Astrocyte of the cerebellum (primary cell): ENCODE measurements around the gene KCNK10.

ENCODE experiments used
- DNase-seq: peaks from one replicate; pipeline ENCODE4 v3.0.0-alpha.2; 2011; ENCODE audit warnings: low read depth
- H3K4me3 ChIP-seq: 2 replicates; pipeline ENCODE4 v1.5.1; 2011; ENCODE audit warnings: mild to moderate bottlenecking, low read depth, low read length, moderate library complexity
- in situ Hi-C: cut with HindIII; loops from 2 replicates; pipeline ENCODE4 v1.10.0; 2017; ENCODE audit warnings: low sequenced_read_pairs
- TF ChIP-seq, protein P1 (sequence below): IDR thresholded peaks from 2 replicates; pipeline ENCODE4 v1.5.1; 2012; ENCODE audit warnings: low read length, low read depth, moderate library complexity, mild to moderate bottlenecking; ENCODE audit errors: missing control alignments

The KCNK10 gene

DNA sequence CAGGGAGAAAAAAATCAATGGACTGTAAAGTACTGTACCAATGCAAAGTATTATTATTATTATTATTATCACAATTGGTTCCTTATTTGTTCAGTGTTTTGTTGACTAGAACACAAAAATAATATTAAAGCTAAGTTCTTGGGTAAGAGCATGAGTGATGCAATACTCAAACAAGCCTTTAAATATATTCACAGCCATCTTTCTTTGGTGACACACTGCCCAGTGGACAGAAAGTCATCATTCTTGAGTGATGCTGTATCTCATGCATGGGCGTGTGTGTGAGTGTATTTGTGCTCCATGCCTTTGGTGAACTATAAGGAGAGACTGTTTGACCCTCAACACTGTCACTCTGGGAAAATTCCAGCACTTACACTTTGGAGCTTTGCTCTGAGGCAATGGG is 93.6 kb downstream of the KCNK10 start:
- TF ChIP-seq, protein P1, sequence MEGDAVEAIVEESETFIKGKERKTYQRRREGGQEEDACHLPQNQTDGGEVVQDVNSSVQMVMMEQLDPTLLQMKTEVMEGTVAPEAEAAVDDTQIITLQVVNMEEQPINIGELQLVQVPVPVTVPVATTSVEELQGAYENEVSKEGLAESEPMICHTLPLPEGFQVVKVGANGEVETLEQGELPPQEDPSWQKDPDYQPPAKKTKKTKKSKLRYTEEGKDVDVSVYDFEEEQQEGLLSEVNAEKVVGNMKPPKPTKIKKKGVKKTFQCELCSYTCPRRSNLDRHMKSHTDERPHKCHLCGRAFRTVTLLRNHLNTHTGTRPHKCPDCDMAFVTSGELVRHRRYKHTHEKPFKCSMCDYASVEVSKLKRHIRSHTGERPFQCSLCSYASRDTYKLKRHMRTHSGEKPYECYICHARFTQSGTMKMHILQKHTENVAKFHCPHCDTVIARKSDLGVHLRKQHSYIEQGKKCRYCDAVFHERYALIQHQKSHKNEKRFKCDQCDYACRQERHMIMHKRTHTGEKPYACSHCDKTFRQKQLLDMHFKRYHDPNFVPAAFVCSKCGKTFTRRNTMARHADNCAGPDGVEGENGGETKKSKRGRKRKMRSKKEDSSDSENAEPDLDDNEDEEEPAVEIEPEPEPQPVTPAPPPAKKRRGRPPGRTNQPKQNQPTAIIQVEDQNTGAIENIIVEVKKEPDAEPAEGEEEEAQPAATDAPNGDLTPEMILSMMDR: no peak
- DNase-seq: no peak
- no peak overlapping the region for H3K4me3 ChIP-seq
- in situ Hi-C loops: no loop called here

DNA sequence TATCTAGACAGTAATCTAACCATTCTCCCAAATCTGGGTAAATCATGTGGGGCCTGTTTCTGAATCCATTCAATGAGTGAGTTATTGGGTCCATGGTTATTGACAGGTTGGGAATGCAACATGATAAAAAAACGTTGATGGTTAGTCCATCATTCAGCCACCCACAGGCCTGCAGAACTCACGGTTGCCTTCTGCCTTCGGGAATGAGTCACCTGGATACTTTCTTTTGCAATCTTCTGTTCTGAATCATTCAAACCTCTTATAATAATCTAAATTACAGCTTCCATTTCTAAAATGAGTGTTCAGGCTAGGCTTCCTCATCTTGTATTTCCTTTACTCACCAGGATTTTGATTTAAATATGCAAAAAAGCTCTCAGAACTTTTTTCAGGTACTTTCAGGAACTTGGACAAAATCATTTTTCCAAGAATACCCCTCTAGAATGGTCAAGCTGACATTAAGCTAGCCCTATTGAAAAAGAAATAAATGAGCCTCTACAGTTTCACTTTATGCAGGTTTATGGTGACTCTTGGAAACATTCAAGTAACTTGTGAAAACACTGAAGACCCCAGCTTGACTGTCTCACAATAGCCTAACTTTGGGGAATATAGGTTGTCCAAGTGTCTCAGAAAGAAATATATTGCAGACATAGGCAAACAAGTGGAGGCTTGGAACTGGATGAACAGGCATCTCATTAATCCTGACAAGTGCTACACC is 94.4 kb downstream of the KCNK10 start:
- no peak overlapping the region for H3K4me3 ChIP-seq
- no peak for DNase-seq
- TF ChIP-seq, protein P1: no peak
- in situ Hi-C loops: no loop called here

DNA sequence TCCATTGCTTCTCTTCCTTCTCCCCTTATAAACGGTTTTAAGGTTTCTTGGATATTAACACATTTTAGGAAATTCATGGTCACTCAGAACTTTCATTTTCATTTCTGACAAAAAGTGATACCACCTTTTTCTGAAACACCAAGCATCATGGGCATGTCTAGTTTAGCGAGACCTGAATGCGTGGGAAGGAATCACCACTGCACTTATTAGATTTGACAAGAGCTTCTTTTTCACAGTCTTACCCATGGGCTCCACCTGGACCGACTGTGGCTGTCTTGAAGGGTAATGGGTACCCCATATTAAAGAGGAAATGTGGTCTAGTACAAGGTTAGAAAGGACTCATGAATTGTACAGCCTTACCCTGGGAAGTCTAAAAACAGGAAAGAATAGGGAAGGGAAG is 95.4 kb downstream of the KCNK10 start:
- H3K4me3 ChIP-seq: no peak overlapping the region
- TF ChIP-seq, protein P1: no peak
- in situ Hi-C loops: no loop called here
- DNase-seq: no peak

DNA sequence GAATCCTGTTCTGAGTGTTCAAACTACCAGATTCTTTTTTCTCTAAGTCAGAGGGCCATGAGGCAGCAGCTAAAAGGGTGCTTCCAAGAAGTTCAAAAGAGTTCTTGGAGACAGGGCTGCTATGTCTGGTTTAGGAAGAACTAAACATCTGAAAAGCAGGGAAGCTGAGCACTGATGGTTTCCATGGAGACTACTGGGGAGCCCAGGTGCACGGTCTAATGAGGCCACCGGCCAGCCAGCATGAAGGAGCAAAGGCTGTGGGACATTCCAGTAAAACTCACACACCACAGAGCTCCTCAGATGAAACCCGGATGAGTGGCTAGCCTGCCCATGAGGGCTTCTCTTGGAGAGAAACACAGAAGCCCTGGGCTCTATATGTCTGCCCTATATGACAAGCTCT is 97.3 kb downstream of the KCNK10 start:
- H3K4me3 ChIP-seq: no peak overlapping the region
- DNase-seq: no peak
- in situ Hi-C loops: no loop called here
- TF ChIP-seq, protein P1: no peak

DNA sequence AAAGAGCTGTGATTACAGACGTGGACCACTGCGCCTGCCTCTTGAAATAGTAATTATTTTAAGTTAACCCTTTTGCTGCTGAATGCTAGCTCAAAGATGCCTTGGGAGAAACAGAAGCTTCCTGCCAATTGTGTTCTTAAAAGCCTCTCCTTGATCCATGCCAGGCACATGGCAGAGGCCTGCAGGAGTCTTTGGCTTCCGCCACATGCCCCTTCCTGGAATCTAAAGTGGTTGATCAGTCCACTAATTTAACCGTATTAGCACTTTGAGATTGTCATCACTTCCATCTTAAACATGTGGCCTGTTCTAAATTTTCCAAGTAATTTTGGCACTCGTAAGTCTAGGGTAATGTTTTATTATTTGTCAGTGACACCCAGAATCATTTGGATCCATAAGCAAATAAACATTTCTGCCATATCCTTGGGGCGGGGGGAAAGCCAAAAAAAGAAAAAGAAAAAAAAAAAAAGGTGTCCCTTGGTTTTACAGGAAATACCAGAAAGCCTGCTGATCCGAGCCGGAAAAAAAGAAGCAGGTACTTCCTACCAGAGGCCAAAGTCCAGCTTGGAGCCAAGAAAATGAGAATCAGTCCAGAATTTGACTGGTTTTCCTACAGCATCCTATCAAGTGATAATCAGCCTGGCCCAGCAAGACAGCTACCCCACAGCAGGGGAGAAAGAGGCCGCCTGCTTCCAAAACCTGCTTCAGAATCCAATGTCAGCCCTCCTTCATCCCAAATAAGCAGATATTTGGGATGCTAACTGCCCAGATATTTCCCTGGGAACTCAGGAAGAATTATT is 104.8 kb downstream of the KCNK10 start:
- TF ChIP-seq, protein P1: no peak
- H3K4me3 ChIP-seq: no peak overlapping the region
- no peak for DNase-seq
- in situ Hi-C loops: no loop called here

DNA sequence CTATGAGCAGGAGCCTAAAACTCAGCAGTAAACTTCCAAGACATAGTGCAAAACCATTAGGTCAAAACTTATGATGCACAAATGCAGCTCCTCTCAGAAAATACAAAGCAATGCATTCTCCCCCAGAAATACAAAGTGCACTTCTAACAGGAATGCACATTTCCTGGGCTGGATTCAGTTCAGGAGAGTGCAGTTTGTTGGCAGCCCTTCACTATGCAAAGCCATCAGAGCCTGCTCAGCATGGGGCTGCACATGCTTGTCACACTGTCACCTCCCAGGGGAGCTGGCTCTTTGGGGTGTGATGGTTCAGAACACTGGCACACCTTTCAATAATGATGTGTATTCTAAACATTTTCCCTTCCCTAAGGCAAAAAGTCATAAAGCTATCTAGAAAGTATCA is 110.4 kb downstream of the KCNK10 start:
- in situ Hi-C loops: no loop called here
- TF ChIP-seq, protein P1: no peak

More for the DNA sequence above, 110.4 kb downstream of the KCNK10 start:
- no peak overlapping the region for H3K4me3 ChIP-seq
- DNase-seq: no peak
